Memory B cell (primary cell): Measurements from ENCODE around the gene USP24.
"Not testable (repeated sequence)": the region's sequence is repeated elsewhere in the genome, so short reads cannot be mapped to it uniquely, and the experiment has no call there.

ENCODE experiments used
- ATAC-seq: fragments of 150-1000 bp; cut with Tn5 transposase; 2 replicates; pipeline ENCODE4 v1.10.0; 2021; ENCODE audit warnings: low read depth, mild to moderate bottlenecking, moderate library complexity
- DNase-seq, 2 donors: peaks; one replicate each; pipeline ENCODE4 v3.0.0; 2022; ENCODE audit warnings: low spot score in 2 of 2
- H3K27ac Mint-ChIP-seq: one replicate; pipeline ENCODE4 v1.8.0; 2022; ENCODE audit warnings: mild to moderate bottlenecking, moderate library complexity, mixed read lengths
- H3K27me3 Mint-ChIP-seq: one replicate; pipeline ENCODE4 v1.8.0; 2022; ENCODE audit warnings: mixed read lengths
- H3K36me3 Mint-ChIP-seq: one replicate; pipeline ENCODE4 v1.8.0; 2022; ENCODE audit warnings: mild to moderate bottlenecking, mixed read lengths
- H3K4me1 Mint-ChIP-seq: one replicate; pipeline ENCODE4 v1.8.0; 2022; ENCODE audit warnings: mixed read lengths
- H3K4me3 Mint-ChIP-seq: one replicate; pipeline ENCODE4 v1.8.0; 2022; ENCODE audit warnings: mild to moderate bottlenecking, moderate library complexity, mixed read lengths
- H3K9me3 Mint-ChIP-seq: one replicate; pipeline ENCODE4 v1.8.0; 2022; ENCODE audit warnings: mixed read lengths

The USP24 gene

GRCh38 chr1:55197099-55197498 is 18.1 kb downstream of the USP24 start:
- H3K27ac Mint-ChIP-seq = peak overlapping the region; percentile 21

DNA sequence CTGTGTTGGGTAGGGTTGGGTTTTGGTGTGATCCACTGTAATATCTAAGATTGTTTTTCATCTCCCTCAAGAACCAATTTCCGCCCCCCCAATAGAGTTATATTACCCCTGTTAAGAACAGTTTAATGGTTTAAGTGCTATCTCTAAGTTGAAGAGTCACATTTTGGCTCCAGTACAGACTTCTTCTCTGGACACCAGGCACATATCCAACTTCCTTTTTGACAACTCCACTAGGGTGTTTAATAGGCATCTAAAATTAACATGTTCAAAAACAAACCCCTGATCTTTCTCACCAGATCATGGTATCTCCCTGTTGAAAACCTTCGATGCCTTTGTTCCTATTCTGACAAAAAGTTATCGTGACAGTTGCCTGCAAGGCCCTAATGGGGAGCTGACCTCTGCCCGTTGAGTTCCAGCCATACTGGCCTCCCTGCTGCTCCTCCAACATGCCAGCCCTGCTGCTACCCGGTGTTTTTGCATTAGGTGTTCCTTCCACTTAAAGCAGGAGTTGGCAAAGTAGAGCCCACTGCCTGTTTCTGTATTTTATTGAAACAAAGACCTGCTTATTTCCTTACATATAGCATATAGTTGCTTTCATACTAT is 18.6 kb downstream of the USP24 start:
- DNase-seq (no peak), ATAC-seq (no peak)
- peaks cover 16% of the 10 kb centered on the region for H3K36me3 Mint-ChIP-seq
- no peaks in the 10 kb centered on the region for H3K9me3 Mint-ChIP-seq
- H3K27ac Mint-ChIP-seq = peak overlapping the region; percentile 21
- no peaks in the 10 kb centered on the region for H3K27me3 Mint-ChIP-seq
- no peak overlapping the region for H3K4me3 Mint-ChIP-seq
- H3K4me1 Mint-ChIP-seq = peaks cover 48% of the 10 kb centered on the region

More at GRCh38 chr1:55197099-55197498, 18.1 kb downstream of the USP24 start:
- H3K4me3 Mint-ChIP-seq = no peak overlapping the region
- DNase-seq (no peak), ATAC-seq (no peak)
- H3K4me1 Mint-ChIP-seq = peaks cover 48% of the 10 kb centered on the region
- H3K9me3 Mint-ChIP-seq = no peaks in the 10 kb centered on the region
- H3K27me3 Mint-ChIP-seq = no peaks in the 10 kb centered on the region
- peaks cover 18% of the 10 kb centered on the region for H3K36me3 Mint-ChIP-seq

DNA sequence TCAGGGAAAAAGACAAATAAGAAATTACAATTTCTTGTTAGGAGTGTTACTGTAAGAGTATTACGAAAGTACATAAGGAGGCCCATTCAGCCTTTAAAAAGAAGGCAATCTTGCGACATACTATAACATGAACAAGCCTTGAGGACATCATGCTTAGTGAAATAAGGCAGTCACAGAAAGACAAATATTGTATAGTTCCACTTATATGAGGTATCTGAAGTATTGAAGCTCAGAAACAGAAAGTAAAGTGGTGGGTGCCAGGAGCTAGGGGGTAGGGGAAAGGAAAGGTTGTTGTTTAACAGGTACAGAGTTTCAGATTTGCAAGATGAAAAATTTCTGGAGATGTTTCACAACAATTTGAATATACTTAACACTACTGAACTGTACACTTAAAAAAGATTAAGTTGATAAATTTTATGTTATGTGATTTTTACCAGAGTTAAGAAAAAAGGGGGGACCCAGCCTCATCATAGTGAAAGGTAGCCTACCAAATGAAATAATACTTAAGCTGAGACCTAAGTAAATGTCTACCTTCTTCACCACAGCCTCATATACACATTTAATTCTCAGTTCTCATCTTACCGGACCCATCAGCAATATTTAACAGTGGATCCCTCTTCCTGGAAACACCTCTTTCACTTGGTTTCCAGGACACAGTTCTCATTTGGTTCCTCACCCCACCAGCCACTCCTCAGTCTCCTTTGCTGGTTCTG is 19.5 kb downstream of the USP24 start:
- ATAC-seq (no peak), DNase-seq (no peak)
- peak overlapping the region; percentile 89 for H3K27ac Mint-ChIP-seq
- no peaks in the 10 kb centered on the region for H3K9me3 Mint-ChIP-seq
- peaks cover 15% of the 10 kb centered on the region for H3K36me3 Mint-ChIP-seq
- H3K4me1 Mint-ChIP-seq = peaks cover 46% of the 10 kb centered on the region
- H3K4me3 Mint-ChIP-seq = no peak overlapping the region
- H3K27me3 Mint-ChIP-seq = no peaks in the 10 kb centered on the region

GRCh38 chr1:55194851-55195250 is 20.3 kb downstream of the USP24 start:
- H3K9me3 Mint-ChIP-seq = no peaks in the 10 kb centered on the region
- DNase-seq = no peak
- no peaks in the 10 kb centered on the region for H3K27me3 Mint-ChIP-seq
- ATAC-seq = no peak
- H3K36me3 Mint-ChIP-seq = peaks cover 17% of the 10 kb centered on the region
- H3K4me3 Mint-ChIP-seq = peak overlapping the region; percentile 12
- H3K4me1 Mint-ChIP-seq = peaks cover 46% of the 10 kb centered on the region
- peak overlapping the region; percentile 89 for H3K27ac Mint-ChIP-seq

DNA sequence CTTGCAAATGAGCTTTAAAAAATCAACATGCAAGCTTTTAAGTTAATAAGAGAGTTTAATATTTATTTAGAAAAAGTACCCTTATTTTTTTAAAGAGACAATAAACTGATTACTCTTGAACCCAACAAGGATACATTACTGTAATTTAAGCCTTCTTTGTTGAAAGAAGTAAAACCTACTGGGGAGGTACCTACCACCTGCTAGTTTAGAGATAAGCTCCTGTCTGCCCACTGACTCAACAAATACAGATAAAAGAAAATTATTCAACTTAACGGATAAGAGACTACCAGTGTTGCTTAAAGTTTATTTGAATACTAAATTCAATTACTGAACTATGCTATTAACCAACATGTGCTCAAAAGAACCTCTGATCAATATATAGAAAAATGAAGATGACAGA is 23.1 kb downstream of the USP24 start:
- no peak overlapping the region for H3K4me3 Mint-ChIP-seq
- H3K4me1 Mint-ChIP-seq = peaks cover 45% of the 10 kb centered on the region
- no peak overlapping the region for H3K27ac Mint-ChIP-seq
- DNase-seq (no peak), ATAC-seq (no peak)
- no peaks in the 10 kb centered on the region for H3K9me3 Mint-ChIP-seq
- H3K36me3 Mint-ChIP-seq = peaks cover 13% of the 10 kb centered on the region
- no peaks in the 10 kb centered on the region for H3K27me3 Mint-ChIP-seq

GRCh38 chr1:55191219-55191952 is 23.8 kb downstream of the USP24 start:
- H3K36me3 Mint-ChIP-seq = peaks cover 17% of the 10 kb centered on the region
- not testable (repeated sequence) for H3K27me3 Mint-ChIP-seq, ATAC-seq, H3K9me3 Mint-ChIP-seq, DNase-seq, H3K27ac Mint-ChIP-seq, H3K4me3 Mint-ChIP-seq
- H3K4me1 Mint-ChIP-seq = peaks cover 44% of the 10 kb centered on the region

GRCh38 chr1:55190109-55190508 is 25.1 kb downstream of the USP24 start:
- Mint-ChIP-seq H3K27ac (no peak overlapping the region), H3K36me3 (peaks cover 25% of the 10 kb centered on the region), H3K4me3 (no peak overlapping the region), H3K27me3 (no peaks in the 10 kb centered on the region), H3K9me3 (peaks cover under 1% of the 10 kb centered on the region), H3K4me1 (peaks cover 40% of the 10 kb centered on the region)
- ATAC-seq = no peak
- DNase-seq = no peak

DNA sequence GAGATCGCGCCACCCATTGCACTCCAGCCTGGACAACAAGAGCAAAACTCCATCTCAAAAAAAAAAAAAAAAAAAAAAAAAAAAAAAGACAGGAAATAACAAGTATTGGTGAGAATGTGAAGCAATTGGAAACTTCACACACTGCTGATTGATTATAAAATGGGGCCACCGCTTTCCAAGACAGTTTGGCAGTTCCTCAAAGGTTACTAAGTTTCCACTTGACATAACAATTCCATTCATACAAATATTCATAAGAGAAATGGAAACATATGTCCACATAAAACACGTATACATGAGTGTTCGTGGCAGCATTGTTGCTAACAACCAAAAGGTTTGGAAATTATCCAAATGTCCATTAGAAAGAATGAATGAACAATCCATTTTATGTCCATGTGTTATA is 26.3 kb downstream of the USP24 start:
- H3K36me3 Mint-ChIP-seq = peaks cover 27% of the 10 kb centered on the region
- H3K27me3 Mint-ChIP-seq = no peaks in the 10 kb centered on the region
- DNase-seq (no peak), ATAC-seq (no peak)
- no peak overlapping the region for H3K4me3 Mint-ChIP-seq
- H3K4me1 Mint-ChIP-seq = peaks cover 34% of the 10 kb centered on the region
- peaks cover 7% of the 10 kb centered on the region for H3K9me3 Mint-ChIP-seq
- H3K27ac Mint-ChIP-seq = no peak overlapping the region

GRCh38 chr1:55185832-55186231 is 29.3 kb downstream of the USP24 start:
- DNase-seq (no peak), ATAC-seq (no peak)
- Mint-ChIP-seq H3K4me3 (no peak overlapping the region), H3K27ac (peak overlapping the region; percentile 53), H3K27me3 (no peaks in the 10 kb centered on the region), H3K4me1 (peaks cover 33% of the 10 kb centered on the region), H3K9me3 (peaks cover 9% of the 10 kb centered on the region), H3K36me3 (peaks cover 32% of the 10 kb centered on the region)

- H3K36me3 Mint-ChIP-seq = peaks cover 30% of the 10 kb centered on the region
- no peak overlapping the region for H3K4me3 Mint-ChIP-seq
- H3K4me1 Mint-ChIP-seq = peaks cover 39% of the 10 kb centered on the region
- H3K27ac Mint-ChIP-seq = peak overlapping the region; percentile 53
- no peak for ATAC-seq
- no peak for DNase-seq
- H3K27me3 Mint-ChIP-seq = no peaks in the 10 kb centered on the region
- peaks cover 9% of the 10 kb centered on the region for H3K9me3 Mint-ChIP-seq
Observed at GRCh38 chr1:55184859-55185258, 30.3 kb downstream of the USP24 start.

DNA sequence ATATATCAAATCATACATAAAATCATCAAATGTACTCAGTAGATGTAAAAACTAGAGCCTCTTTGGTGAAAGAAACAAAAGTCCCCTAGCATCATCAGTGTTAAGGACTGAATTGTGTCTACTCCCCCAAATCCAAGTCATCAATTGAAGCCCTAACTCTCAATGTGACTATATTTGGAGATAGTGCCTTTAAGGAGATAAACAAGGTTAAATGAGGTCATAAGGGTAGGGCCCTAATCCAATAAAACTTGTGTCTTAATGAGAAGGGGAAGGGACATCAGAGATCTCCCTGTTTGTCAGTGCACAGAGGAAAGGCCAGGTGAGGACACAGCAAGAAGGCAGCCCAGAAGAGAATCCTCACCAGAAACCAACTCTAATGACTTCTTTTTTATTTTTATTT is 33.5 kb downstream of the USP24 start:
- no peaks in the 10 kb centered on the region for H3K27me3 Mint-ChIP-seq
- H3K36me3 Mint-ChIP-seq = peaks cover 39% of the 10 kb centered on the region
- H3K27ac Mint-ChIP-seq = peak overlapping the region; percentile 55
- H3K9me3 Mint-ChIP-seq = peaks cover 9% of the 10 kb centered on the region
- no peak for ATAC-seq
- no peak for DNase-seq
- H3K4me1 Mint-ChIP-seq = peaks cover 35% of the 10 kb centered on the region
- H3K4me3 Mint-ChIP-seq = no peak overlapping the region

- Mint-ChIP-seq H3K9me3 (peaks cover 8% of the 10 kb centered on the region), H3K4me1 (peaks cover 28% of the 10 kb centered on the region), H3K36me3 (peaks cover 29% of the 10 kb centered on the region), H3K4me3 (no peak overlapping the region), H3K27me3 (no peaks in the 10 kb centered on the region), H3K27ac (peak overlapping the region; percentile 73)
- ATAC-seq (no peak), DNase-seq (no peak)
Observed at GRCh38 chr1:55180075-55180670, 35.0 kb downstream of the USP24 start.

- no peak for DNase-seq
- Mint-ChIP-seq H3K9me3 (peaks cover 4% of the 10 kb centered on the region), H3K27me3 (no peaks in the 10 kb centered on the region), H3K4me3 (no peak overlapping the region), H3K27ac (peak overlapping the region; percentile 73), H3K36me3 (peaks cover 23% of the 10 kb centered on the region), H3K4me1 (peaks cover 26% of the 10 kb centered on the region)
- no peak for ATAC-seq
Observed at GRCh38 chr1:55179177-55179835, 35.9 kb downstream of the USP24 start.

GRCh38 chr1:55172687-55173086 is 42.5 kb downstream of the USP24 start:
- ATAC-seq (no peak), DNase-seq (no peak)
- Mint-ChIP-seq H3K4me3 (no peak overlapping the region), H3K36me3 (peaks cover 24% of the 10 kb centered on the region), H3K27ac (peak overlapping the region; percentile 48), H3K27me3 (no peaks in the 10 kb centered on the region), H3K4me1 (peaks cover 8% of the 10 kb centered on the region), H3K9me3 (no peaks in the 10 kb centered on the region)
